Ishikawa (cell line): ENCODE results near the gene ZFYVE21.

Experiments
- CEBPB ChIP-seq: IDR thresholded peaks from 2 replicates; pipeline ENCODE4 v1.6.1; 2012
- CREB1 ChIP-seq: IDR thresholded peaks from 2 replicates; pipeline ENCODE4 v1.6.1; 2012; ENCODE audit warnings: low read depth
- EGR1 ChIP-seq: IDR thresholded peaks from 2 replicates; pipeline ENCODE4 v1.6.1; 2012
- EP300 ChIP-seq: IDR thresholded peaks from 2 replicates; pipeline ENCODE4 v1.6.1; 2012; ENCODE audit warnings: borderline replicate concordance
- FOXM1 ChIP-seq: IDR thresholded peaks from 2 replicates; pipeline ENCODE4 v1.6.1; 2012; ENCODE audit warnings: low read depth, borderline replicate concordance
- MAX ChIP-seq: IDR thresholded peaks from 2 replicates; pipeline ENCODE4 v1.6.1; 2012
- NFIC ChIP-seq: IDR thresholded peaks from 2 replicates; pipeline ENCODE4 v1.6.1; 2012
- RAD21 ChIP-seq: IDR thresholded peaks from 2 replicates; pipeline ENCODE4 v1.6.1; 2012; ENCODE audit warnings: low read depth
- REST ChIP-seq: IDR thresholded peaks from 2 replicates; pipeline ENCODE4 v1.6.1; 2012; ENCODE audit warnings: low read depth, mild to moderate bottlenecking
- TAF1 ChIP-seq: IDR thresholded peaks from 2 replicates; pipeline ENCODE4 v1.6.1; 2012; ENCODE audit warnings: low read depth, mild to moderate bottlenecking
- TCF12 ChIP-seq: IDR thresholded peaks from 2 replicates; pipeline ENCODE4 v1.6.1; 2012; ENCODE audit warnings: low read depth
- TEAD4 ChIP-seq: IDR thresholded peaks from 2 replicates; pipeline ENCODE4 v1.6.1; 2012
- USF1 ChIP-seq: IDR thresholded peaks from 2 replicates; pipeline ENCODE4 v1.6.1; 2012
- YY1 ChIP-seq: IDR thresholded peaks from 2 replicates; pipeline ENCODE4 v1.6.1; 2012; ENCODE audit warnings: low read depth
- ZBTB7A ChIP-seq: IDR thresholded peaks from 2 replicates; pipeline ENCODE4 v1.6.1; 2012; ENCODE audit warnings: low read depth

The ZFYVE21 gene

GRCh38 chr14:103669370-103669769 is 46.2 kb upstream of the ZFYVE21 start:
- TF ChIP-seq TCF12 (no peak), TEAD4 (no peak), CREB1 (no peak), TAF1 (no peak), USF1 (no peak), RAD21 (no peak), ZBTB7A (no peak), REST (no peak)

GRCh38 chr14:103671911-103672310 is 43.7 kb upstream of the ZFYVE21 start:
- TF ChIP-seq EP300: no peak
- TF ChIP-seq USF1: no peak
- TF ChIP-seq REST: no peak
- TF ChIP-seq CREB1: no peak
- TF ChIP-seq RAD21: no peak
- no peak for TF ChIP-seq TEAD4
- TF ChIP-seq FOXM1: no peak
- TF ChIP-seq EGR1: no peak
- TF ChIP-seq TAF1: no peak

GRCh38 chr14:103675957-103676356 is 39.7 kb upstream of the ZFYVE21 start:
- no peak for TF ChIP-seq YY1
- TF ChIP-seq REST: no peak
- TF ChIP-seq USF1: no peak
- TF ChIP-seq TAF1: no peak
- TF ChIP-seq TEAD4: no peak
- no peak for TF ChIP-seq ZBTB7A
- no peak for TF ChIP-seq FOXM1
- TF ChIP-seq EP300: no peak
- no peak for TF ChIP-seq CEBPB
- no peak for TF ChIP-seq CREB1
- no peak for TF ChIP-seq MAX
- TF ChIP-seq EGR1: no peak
- no peak for TF ChIP-seq NFIC
- TF ChIP-seq TCF12: no peak
- TF ChIP-seq RAD21: no peak

- TF ChIP-seq EP300 (no peak), USF1 (no peak), YY1 (no peak), TCF12 (no peak), CREB1 (no peak), MAX (no peak), RAD21 (no peak), ZBTB7A (no peak), TAF1 (no peak), REST (no peak), EGR1 (no peak), CEBPB (no peak), TEAD4 (no peak)
These were observed 38.5 kb upstream of the ZFYVE21 start for GRCh38 chr14:103676881-103677675.
